Measurements from ENCODE around the gene NFKBIZ. TPM values are rescaled to one million over a fixed set of nuclear protein-coding genes. Genes with fewer than 3 reads are reported as not detected.
"Not testable (repeated sequence)": the region's sequence is repeated elsewhere in the genome, so short reads cannot be mapped to it uniquely, and the experiment has no call there.

NFKBIZ gene
- total RNA-seq, 1 donor from 2014 or later = 61.0 TPM

- intact Hi-C loops (cut with micrococcal nuclease) = loop anchor here (1.0 to 5.0 kb wide), 10 partner anchors 22 to 1447 kb away; partner anchors contain the start of genes CEP97, LNP1, NXPE3 and TOMM70
Observed at GRCh38 chr3:101849714-101850245, 466 bp downstream of the NFKBIZ start.

- intact Hi-C loops (cut with micrococcal nuclease) = loop anchor here (1.0 to 5.0 kb wide), 10 partner anchors 41 to 375 kb away; partner anchors contain the start of genes CEP97, NXPE3 and ZBTB11
Observed at GRCh38 chr3:101850246-101851051, 1.1 kb downstream of the NFKBIZ start.

- intact Hi-C loops (cut with micrococcal nuclease) = loop anchor here (1.0 to 5.0 kb wide), 6 partner anchors 126 to 374 kb away; partner anchors contain the start of genes CEP97 and ZBTB11
Observed at GRCh38 chr3:101851072-101851770, 1.9 kb downstream of the NFKBIZ start.

- intact Hi-C loops (cut with micrococcal nuclease) = loop anchor here (1.0 to 5.0 kb wide), 6 partner anchors 127 to 373 kb away; partner anchors contain the start of genes CEP97 and ZBTB11
Observed at GRCh38 chr3:101851850-101852714, 2.8 kb downstream of the NFKBIZ start.

GRCh38 chr3:101852983-101853840 is 3.9 kb downstream of the NFKBIZ start:
- intact Hi-C loops (cut with micrococcal nuclease) = loop anchor here (5.0 kb wide), 1 partner anchor 204 kb away; no protein-coding TSS in a partner anchor

- intact Hi-C loops (cut with micrococcal nuclease) = loop anchor here (5.0 kb wide), 1 partner anchor 203 kb away; no protein-coding TSS in a partner anchor
Observed at GRCh38 chr3:101853982-101854381, 4.7 kb downstream of the NFKBIZ start.

GRCh38 chr3:101854608-101855304 is 5.4 kb downstream of the NFKBIZ start:
- intact Hi-C loops (cut with micrococcal nuclease) = loop anchor here (5.0 kb wide), 1 partner anchor 203 kb away; no protein-coding TSS in a partner anchor

- intact Hi-C loops (cut with micrococcal nuclease) = no loop called here
Observed at GRCh38 chr3:101857301-101857741, 8.0 kb downstream of the NFKBIZ start.

- intact Hi-C loops (cut with micrococcal nuclease) = no loop called here
Observed at GRCh38 chr3:101858464-101859030, 9.2 kb downstream of the NFKBIZ start.

- intact Hi-C loops (cut with micrococcal nuclease) = no loop called here
Observed at GRCh38 chr3:101859882-101860448, 10.7 kb downstream of the NFKBIZ start.

- intact Hi-C loops (cut with micrococcal nuclease) = no loop called here
Observed at GRCh38 chr3:101861212-101861788, 12.0 kb downstream of the NFKBIZ start.

- intact Hi-C loops (cut with micrococcal nuclease) = no loop called here
Observed at GRCh38 chr3:101861789-101862415, 12.6 kb downstream of the NFKBIZ start.

GRCh38 chr3:101862416-101863165 is 13.3 kb downstream of the NFKBIZ start:
- intact Hi-C loops (cut with micrococcal nuclease) = no loop called here

GRCh38 chr3:101864926-101865325 is 15.6 kb downstream of the NFKBIZ start:
- intact Hi-C loops (cut with micrococcal nuclease) = not testable (repeated sequence)

- intact Hi-C loops (cut with micrococcal nuclease) = no loop called here
Observed at GRCh38 chr3:101865751-101866509, 16.6 kb downstream of the NFKBIZ start.

- intact Hi-C loops (cut with micrococcal nuclease) = no loop called here
Observed at GRCh38 chr3:101867511-101867910, 18.2 kb downstream of the NFKBIZ start.
